Upper lobe of left lung (tissue), 6 donors: Measurements from ENCODE around the gene GPR143. TPM values are rescaled to one million over a fixed set of nuclear protein-coding genes. Genes with fewer than 3 reads are reported as not detected.

Source experiments
- ATAC-seq, 2 donors: fragments of 200-7000 bp; cut with Tn5 transposase; one replicate each; pipeline ENCODE4 v1.9.1; 2022; ENCODE audit warnings: mild to moderate bottlenecking in 2 of 2, moderate library complexity in 2 of 2; ENCODE audit not compliant: low FRiP score in 2 of 2
- DNase-seq, 2 donors: peaks; one replicate each; pipeline ENCODE4 v3.0.0-alpha.2; 2019 to 2020
- H3K27ac ChIP-seq, 4 donors: fragments of 200-600 bp; sonication (generic); one replicate each; pipeline ENCODE4 v1.5.1; 2016 to 2019
- H3K27me3 ChIP-seq, 4 donors: fragments of 200-600 bp; sonication (generic); one replicate each; pipeline ENCODE4 v1.5.1; 2017 to 2019
- H3K36me3 ChIP-seq, 4 donors: fragments of 200-600 bp; sonication (generic); one replicate each; pipeline ENCODE4 v1.5.1; 2016 to 2019
- H3K4me1 ChIP-seq, 4 donors: fragments of 200-600 bp; sonication (generic); one replicate each; pipeline ENCODE4 v1.5.1; 2018 to 2019
- H3K4me3 ChIP-seq, 4 donors: fragments of 200-600 bp; sonication (generic); one replicate each; pipeline ENCODE4 v1.5.1; 2017 to 2019; ENCODE audit warnings: mild to moderate bottlenecking in 2 of 4, moderate library complexity in 1 of 4
- H3K9me3 ChIP-seq, 4 donors: fragments of 200-600 bp; sonication (generic); one replicate each; pipeline ENCODE4 v1.5.1; 2018 to 2019
- EP300 ChIP-seq, 4 donors: sonication (generic); formaldehyde crosslinking; IDR thresholded peaks; one replicate each; pipeline ENCODE4 v1.5.1; 2017; ENCODE audit warnings: antibody characterized with exemption in 4 of 4, control low read depth in 2 of 4
- POLR2A ChIP-seq, 4 donors: fragments of 450-650 bp; IDR thresholded peaks; one replicate each; pipeline ENCODE4 v1.5.1; 2016 to 2017; ENCODE audit warnings: antibody characterized with exemption in 4 of 4, mild to moderate bottlenecking in 2 of 4
- POLR2AphosphoS5 ChIP-seq, 2 donors: sonication (generic); formaldehyde crosslinking; IDR thresholded peaks; one replicate each; pipeline ENCODE4 v1.5.1; 2017; ENCODE audit warnings: antibody characterized with exemption in 2 of 2
- WGBS, 2 donors: methylation state at CpG; one replicate each; pipeline ENCODE4 v1.1.5; 2017 to 2018; 5-methylcytosine and 5-hydroxymethylcytosine counted together
- total RNA-seq, 6 donors: library from RNA; depleted of rRNA in 4 of 6; stranded (reverse); fragments of >200 nt in 4 of 6; gene quantifications; one replicate each; pipeline versions ENCODE4 v1.1.0 to v1.2.1, GENCODE V29; 2016 to 2021
- TF ChIP-seq, protein P1 (sequence below), 6 experiments: fragments of 450-650 bp in 4 of 6; fragments of 200-600 bp in 2 of 6; sonication (generic) in 2 of 6; IDR thresholded peaks; one replicate each; pipeline ENCODE4 v1.5.1; 2016 to 2019; ENCODE audit warnings: antibody characterized with exemption in 6 of 6
- donor health status: DM: no; HTN: no; CAD: no; lungs with moderate emphysema.
- donor health status: DM: no; HTN: yes; CAD: no; lungs with severe emphysema.

GPR143 gene
- total RNA-seq, 6 donors from 2014 or later, result 0.33 to 2.1 (median 0.84) TPM; not detected in 1

DNA sequence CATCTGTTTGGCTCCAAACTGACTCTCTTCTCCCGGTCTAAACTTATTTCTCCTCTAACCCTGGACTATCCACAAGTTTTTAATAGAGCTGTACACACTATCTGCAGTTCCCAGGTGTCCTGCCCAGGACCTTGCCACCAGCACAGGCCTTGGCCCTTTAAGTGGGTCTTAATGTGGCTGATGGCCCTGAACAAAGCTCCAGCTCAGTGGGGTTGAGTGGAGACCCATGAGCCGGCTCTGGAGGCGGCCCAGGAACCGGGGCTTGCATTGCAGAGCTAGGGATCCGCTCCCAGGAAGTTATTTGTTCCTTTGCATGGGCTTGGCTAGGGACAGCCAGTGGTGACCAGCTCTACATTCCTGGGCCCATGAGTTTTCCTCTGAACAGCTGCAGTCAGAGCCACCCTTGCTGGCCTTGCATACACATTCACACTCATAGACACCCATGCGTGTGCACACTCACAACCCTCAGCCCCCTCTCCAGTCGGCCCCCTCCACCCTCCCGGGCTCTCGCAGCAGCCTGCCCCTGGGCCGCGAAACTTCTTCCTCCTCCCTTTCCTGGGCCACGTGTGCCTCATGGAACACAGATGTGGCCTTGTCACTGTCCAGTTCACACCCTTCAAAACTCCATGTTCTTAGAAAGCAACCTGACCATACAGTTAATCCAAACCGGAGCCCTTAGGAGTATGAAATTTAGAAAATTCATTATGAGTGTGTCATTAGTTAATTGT, 58.2 kb downstream of the GPR143 start:
- ATAC-seq, result no peak
- peaks cover 0 to 10% (median 5%) of the 10 kb centered on the region in 4 donors for H3K36me3 ChIP-seq
- DNase-seq, result no peak

DNA sequence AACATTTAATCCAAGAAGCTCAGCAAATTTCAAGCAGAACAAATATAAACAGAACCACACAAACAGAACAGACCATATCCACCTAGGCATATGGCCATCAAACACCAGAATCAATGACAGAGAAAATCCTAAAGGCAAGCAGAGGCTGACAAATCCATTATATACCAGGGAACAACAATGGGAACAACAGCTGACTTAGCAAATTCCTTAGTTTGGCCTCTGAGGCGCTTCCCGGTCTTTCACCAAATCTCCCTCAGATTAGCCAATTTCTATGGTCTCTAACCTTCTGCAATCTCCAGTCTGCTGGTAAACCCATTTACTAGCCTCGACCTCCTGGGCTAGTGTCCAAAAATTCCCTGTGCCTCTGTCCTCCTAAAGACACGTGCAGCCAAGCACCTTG, 59.2 kb downstream of the GPR143 start:
- DNase-seq, result no peak
- H3K36me3 ChIP-seq, result peaks cover 0 to 4% (median under 1%) of the 10 kb centered on the region in 4 donors
- no peak for ATAC-seq
- 85 to 100% methylated on average over 2 to 4 of the region's 4 CpGs for WGBS, 2 donors
- no peak overlapping the region for H3K27ac ChIP-seq
- no peak for TF ChIP-seq POLR2A (IDR thresholded peaks at IDR 0.05)
- no peak for TF ChIP-seq EP300 (IDR thresholded peaks at IDR 0.05)
- TF ChIP-seq, protein P1, sequence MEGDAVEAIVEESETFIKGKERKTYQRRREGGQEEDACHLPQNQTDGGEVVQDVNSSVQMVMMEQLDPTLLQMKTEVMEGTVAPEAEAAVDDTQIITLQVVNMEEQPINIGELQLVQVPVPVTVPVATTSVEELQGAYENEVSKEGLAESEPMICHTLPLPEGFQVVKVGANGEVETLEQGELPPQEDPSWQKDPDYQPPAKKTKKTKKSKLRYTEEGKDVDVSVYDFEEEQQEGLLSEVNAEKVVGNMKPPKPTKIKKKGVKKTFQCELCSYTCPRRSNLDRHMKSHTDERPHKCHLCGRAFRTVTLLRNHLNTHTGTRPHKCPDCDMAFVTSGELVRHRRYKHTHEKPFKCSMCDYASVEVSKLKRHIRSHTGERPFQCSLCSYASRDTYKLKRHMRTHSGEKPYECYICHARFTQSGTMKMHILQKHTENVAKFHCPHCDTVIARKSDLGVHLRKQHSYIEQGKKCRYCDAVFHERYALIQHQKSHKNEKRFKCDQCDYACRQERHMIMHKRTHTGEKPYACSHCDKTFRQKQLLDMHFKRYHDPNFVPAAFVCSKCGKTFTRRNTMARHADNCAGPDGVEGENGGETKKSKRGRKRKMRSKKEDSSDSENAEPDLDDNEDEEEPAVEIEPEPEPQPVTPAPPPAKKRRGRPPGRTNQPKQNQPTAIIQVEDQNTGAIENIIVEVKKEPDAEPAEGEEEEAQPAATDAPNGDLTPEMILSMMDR (IDR thresholded peaks at IDR 0.05), result no peak
- TF ChIP-seq POLR2AphosphoS5 (IDR thresholded peaks at IDR 0.05), result no peak
- H3K4me1 ChIP-seq, result no peaks in the 10 kb centered on the region
- H3K4me3 ChIP-seq, result no peak overlapping the region
- H3K27me3 ChIP-seq, result no peaks in the 10 kb centered on the region
- H3K9me3 ChIP-seq, result peaks cover 0 to 4% (median 0%) of the 10 kb centered on the region in 4 donors

More for the DNA sequence above, 58.2 kb downstream of the GPR143 start:
- H3K4me3 ChIP-seq, result no peak overlapping the region
- H3K4me1 ChIP-seq, result no peaks in the 10 kb centered on the region
- H3K27ac ChIP-seq, result no peak overlapping the region
- no peaks in the 10 kb centered on the region for H3K27me3 ChIP-seq
- 76 to 93% methylated on average over 5 to 13 of the region's 13 CpGs for WGBS, 2 donors
- peaks cover 0 to 4% (median 0%) of the 10 kb centered on the region in 4 donors for H3K9me3 ChIP-seq
- no peak for TF ChIP-seq EP300 (IDR thresholded peaks at IDR 0.05)
- TF ChIP-seq POLR2AphosphoS5 (IDR thresholded peaks at IDR 0.05), result no peak
- TF ChIP-seq, protein P1 (IDR thresholded peaks at IDR 0.05), result no peak
- no peak for TF ChIP-seq POLR2A (IDR thresholded peaks at IDR 0.05)

DNA sequence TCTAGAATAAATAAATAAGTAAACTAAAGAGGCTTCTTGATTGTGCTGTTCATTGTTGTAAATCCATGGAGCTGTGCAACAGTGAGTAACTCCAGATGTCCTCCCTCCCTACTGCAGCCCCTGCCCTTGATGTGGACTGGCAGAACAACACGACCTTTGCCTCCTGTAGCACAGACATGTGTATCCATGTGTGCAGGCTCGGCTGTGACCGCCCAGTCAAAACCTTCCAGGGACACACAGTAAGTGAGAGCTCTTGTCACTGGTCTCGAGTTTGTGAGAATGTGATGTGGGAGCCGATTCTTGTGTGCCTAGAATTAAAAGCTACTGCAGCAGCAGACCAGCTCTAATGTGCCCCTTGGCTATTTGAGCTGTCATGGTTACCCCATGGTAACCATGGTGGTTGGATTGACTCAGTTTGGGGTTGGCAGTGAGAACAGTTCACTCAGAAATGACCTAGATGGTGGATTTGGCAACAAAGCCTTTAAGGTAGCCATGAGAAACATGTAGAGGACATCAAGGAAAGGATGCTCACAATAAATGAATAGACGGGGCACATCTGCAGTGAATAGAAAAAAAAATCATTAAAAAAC, 60.7 kb downstream of the GPR143 start:
- 91 to 100% methylated on average over 5 to 6 of the region's 6 CpGs for WGBS, 2 donors
- H3K4me1 ChIP-seq, result no peaks in the 10 kb centered on the region
- peaks cover 0 to 4% (median 0%) of the 10 kb centered on the region in 4 donors for H3K9me3 ChIP-seq
- H3K4me3 ChIP-seq, result no peak overlapping the region
- ATAC-seq, result no peak
- no peaks in the 10 kb centered on the region for H3K36me3 ChIP-seq
- DNase-seq, result no peak
- H3K27ac ChIP-seq, result no peak overlapping the region
- TF ChIP-seq, protein P1 (IDR thresholded peaks at IDR 0.05), result no peak
- TF ChIP-seq POLR2A (IDR thresholded peaks at IDR 0.05), result no peak
- TF ChIP-seq POLR2AphosphoS5 (IDR thresholded peaks at IDR 0.05), result no peak
- no peak for TF ChIP-seq EP300 (IDR thresholded peaks at IDR 0.05)
- no peaks in the 10 kb centered on the region for H3K27me3 ChIP-seq

DNA sequence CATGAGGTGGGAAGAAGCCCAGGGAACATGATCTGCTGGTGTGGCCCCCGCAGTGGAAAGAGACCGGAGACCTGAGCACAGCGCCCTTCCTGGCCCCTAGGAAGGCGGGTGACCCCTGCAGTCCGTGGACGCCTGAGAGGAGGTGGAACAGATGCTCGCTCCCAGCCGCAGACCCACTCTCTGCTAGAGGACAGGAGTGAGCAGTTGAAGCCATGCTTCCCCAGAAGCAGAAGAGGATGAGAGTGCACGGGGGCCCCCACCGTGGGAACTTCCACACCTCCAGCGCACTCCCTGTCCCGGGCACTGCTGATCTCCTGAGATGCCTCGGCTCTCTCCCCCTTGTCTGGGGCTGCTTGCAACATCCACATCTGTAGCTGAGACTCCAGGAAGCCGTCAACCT, 62.2 kb downstream of the GPR143 start:
- no peaks in the 10 kb centered on the region for H3K27me3 ChIP-seq
- H3K27ac ChIP-seq, result no peak overlapping the region
- TF ChIP-seq POLR2AphosphoS5 (IDR thresholded peaks at IDR 0.05) (no peak), EP300 (IDR thresholded peaks at IDR 0.05) (no peak), POLR2A (IDR thresholded peaks at IDR 0.05) (no peak)
- TF ChIP-seq, protein P1 (IDR thresholded peaks at IDR 0.05), result no peak
- H3K36me3 ChIP-seq, result no peaks in the 10 kb centered on the region
- peaks cover 0 to 4% (median 0%) of the 10 kb centered on the region in 4 donors for H3K9me3 ChIP-seq
- H3K4me3 ChIP-seq, result no peak overlapping the region
- DNase-seq (no peak), ATAC-seq (no peak)
- 90% methylated on average over 14 of the region's 14 CpGs; no CpG with 5 or more reads in 1 of the 2 donors for WGBS, 2 donors
- no peaks in the 10 kb centered on the region for H3K4me1 ChIP-seq
